SK-N-MC (cell line): Measurements from ENCODE around the gene LCE1B.

ENCODE experiments used
- EZH2 ChIP-seq: fragments of 200-600 bp; sonication (generic); IDR thresholded peaks from one replicate; pipeline ENCODE4 v1.6.1; 2017; ENCODE audit warnings: antibody characterized with exemption
- FOXP2 ChIP-seq: optimal IDR thresholded peaks from 2 replicates; pipeline ENCODE3; 2011; ENCODE audit warnings: mild to moderate bottlenecking, moderate library complexity; ENCODE audit not compliant: insufficient read depth; ENCODE audit errors: extremely low read length, control extremely low read depth
- POLR2AphosphoS5 ChIP-seq: IDR thresholded peaks from 2 replicates; pipeline ENCODE4 v1.6.1; 2012; ENCODE audit warnings: mild to moderate bottlenecking, low read depth, low read length, borderline replicate concordance

DNA sequence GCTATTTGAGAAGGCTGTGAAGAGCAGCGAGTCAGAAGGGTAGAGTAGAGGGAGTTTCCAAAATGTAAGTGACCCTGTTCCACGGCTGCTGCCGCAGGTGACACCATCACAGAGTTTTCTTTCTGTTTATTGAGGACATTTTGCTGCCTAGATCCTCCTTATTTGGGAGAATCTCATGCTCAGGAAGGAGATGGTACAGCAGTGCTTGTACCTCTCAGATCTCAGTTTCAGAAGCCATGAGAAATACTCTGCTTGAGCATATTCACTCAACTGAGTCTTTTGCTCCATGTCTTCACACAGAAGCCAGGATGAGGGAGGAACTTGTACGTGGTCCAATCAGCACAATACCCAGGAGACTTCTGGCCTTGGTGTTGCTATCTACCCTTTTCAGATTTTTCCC, 49.6 kb downstream of the LCE1B start:
- TF ChIP-seq EZH2 (no peak), POLR2AphosphoS5 (no peak), FOXP2 (no peak)
